H1 (cell line): Measurements from ENCODE around the gene SAE1. TPM values are rescaled to one million over a fixed set of nuclear protein-coding genes. Genes with fewer than 3 reads are reported as not detected.

Experiments
- BACH1 ChIP-seq: IDR thresholded peaks from 2 replicates; pipeline ENCODE4 v1.6.1; 2012; ENCODE audit warnings: low read length, improper control_type of control experiment
- HDAC6 ChIP-seq: IDR thresholded peaks from one replicate; pipeline ENCODE4 v1.7.1; 2012; ENCODE audit warnings: low read depth, mild to moderate bottlenecking, inconsistent platforms, low read length, moderate library complexity
- KDM4A ChIP-seq: IDR thresholded peaks from one replicate; pipeline ENCODE4 v1.7.1; 2012; ENCODE audit warnings: low read depth, mild to moderate bottlenecking, moderate library complexity, low read length, inconsistent platforms; ENCODE audit not compliant: severe bottlenecking
- NRF1 ChIP-seq: IDR thresholded peaks from 2 replicates; pipeline ENCODE4 v1.6.1; 2011; ENCODE audit warnings: mild to moderate bottlenecking, low read depth, low read length, improper control_type of control experiment
- polyA plus RNA-seq, 7 experiments: library from polyadenylated mRNA; depleted of rRNA in 3 of 7; stranded (reverse) in 5 of 7; unstranded in 2 of 7; fragments of >200 nt in 5 of 7; fragments of 200-250 nt in 2 of 7; gene quantifications; 1 replicate in 5 of 7; 2 replicates in 1 of 7; 4 replicates in 1 of 7; pipeline versions ENCODE4 v1.2.1 to v1.2.3, GENCODE V29; 2011 to 2013; ENCODE audit warnings: missing spikeins in 2 of 7, mixed read lengths in 2 of 7
- total RNA-seq: library from RNA; stranded (reverse); fragmentation: NEBNext Ultra II Directional; extraction: Animal tissue kit (Norgen Biotek cat#: 25700); gene quantifications from 2 replicates; pipeline ENCODE4 v1.2.1, GENCODE V29; 2021
- TF ChIP-seq, protein P1 (sequence below), 3 experiments: IDR thresholded peaks; 1 replicate in 2 of 3; 2 replicates in 1 of 3; pipeline versions ENCODE4 v1.5.1 to v1.6.1; 2011; ENCODE audit warnings: low read length in 3 of 3, mild to moderate bottlenecking in 3 of 3, inconsistent platforms in 2 of 3, low read depth in 1 of 3, moderate library complexity in 1 of 3; ENCODE audit not compliant: insufficient read depth in 1 of 3; ENCODE audit errors: control extremely low read depth in 1 of 3

Gene SAE1
- total and polyA plus RNA-seq, 2 of the 8 experiments (the other 6 are each of a cell fraction or from before 2014, with no cell fraction given) = 213 to 268 TPM

DNA sequence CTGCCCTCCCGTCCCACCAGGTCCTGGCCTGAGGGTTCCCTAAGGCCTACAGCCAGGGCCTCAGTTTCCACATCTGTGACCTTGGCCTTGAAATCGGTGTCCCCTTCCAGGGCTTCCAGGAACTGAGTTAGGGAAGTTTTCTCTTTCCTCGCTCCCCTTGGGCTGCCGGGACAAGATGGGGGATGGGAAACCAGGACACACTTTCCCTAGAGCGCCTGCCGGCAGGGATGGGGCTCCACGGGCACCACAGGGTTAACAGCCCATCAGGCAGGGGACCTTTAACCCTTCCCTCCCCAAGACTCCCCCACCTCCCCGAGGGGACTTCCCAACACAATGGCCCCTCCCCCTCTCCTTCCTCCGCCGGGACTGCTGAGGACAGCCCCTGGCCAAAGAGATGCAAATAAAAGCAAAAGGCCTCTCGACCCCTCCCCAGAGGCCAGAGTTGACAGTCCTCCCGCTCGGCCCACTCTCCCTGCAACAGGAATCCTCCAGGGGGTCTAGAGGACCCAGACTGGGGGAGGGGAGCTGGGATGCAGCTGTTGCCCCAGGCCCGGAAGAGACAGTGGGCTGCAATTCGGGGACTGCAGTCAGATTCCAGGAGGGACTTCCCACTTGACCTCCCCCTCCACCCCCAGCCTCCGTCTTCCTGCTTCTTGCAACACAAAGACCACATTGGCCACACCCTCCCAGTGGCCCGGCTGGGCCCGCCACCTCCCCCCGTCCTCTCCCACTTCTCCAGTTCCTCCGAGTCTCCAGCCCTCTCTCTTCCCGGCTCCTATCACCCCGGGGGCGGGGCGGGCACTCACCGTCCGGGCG is 96.9 kb downstream of the SAE1 start (continued):
- TF ChIP-seq, protein P1, sequence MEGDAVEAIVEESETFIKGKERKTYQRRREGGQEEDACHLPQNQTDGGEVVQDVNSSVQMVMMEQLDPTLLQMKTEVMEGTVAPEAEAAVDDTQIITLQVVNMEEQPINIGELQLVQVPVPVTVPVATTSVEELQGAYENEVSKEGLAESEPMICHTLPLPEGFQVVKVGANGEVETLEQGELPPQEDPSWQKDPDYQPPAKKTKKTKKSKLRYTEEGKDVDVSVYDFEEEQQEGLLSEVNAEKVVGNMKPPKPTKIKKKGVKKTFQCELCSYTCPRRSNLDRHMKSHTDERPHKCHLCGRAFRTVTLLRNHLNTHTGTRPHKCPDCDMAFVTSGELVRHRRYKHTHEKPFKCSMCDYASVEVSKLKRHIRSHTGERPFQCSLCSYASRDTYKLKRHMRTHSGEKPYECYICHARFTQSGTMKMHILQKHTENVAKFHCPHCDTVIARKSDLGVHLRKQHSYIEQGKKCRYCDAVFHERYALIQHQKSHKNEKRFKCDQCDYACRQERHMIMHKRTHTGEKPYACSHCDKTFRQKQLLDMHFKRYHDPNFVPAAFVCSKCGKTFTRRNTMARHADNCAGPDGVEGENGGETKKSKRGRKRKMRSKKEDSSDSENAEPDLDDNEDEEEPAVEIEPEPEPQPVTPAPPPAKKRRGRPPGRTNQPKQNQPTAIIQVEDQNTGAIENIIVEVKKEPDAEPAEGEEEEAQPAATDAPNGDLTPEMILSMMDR (IDR thresholded peaks at IDR 0.05; ENCODE audit: control extremely low read depth in 1 of 3, insufficient read depth in 1 of 3, low read depth in 1 of 3, low read length in 3 of 3) = no peak
- TF ChIP-seq HDAC6 (no peak), NRF1 (no peak), BACH1 (no peak; the same call in 1 of the 2 replicates), KDM4A (peak; percentile 24)
- TF ChIP-seq, all 59 proteins: peak for 25
